Fibroblast of lung (primary cell): ENCODE measurements around the gene MCM10. TPM values are rescaled to one million over a fixed set of nuclear protein-coding genes. Genes with fewer than 3 reads are reported as not detected.

ENCODE experiments used
- DNase-seq, 2 donors: peaks; one replicate each; pipeline versions ENCODE4 v3.0.0 to v3.0.0-alpha.2; 2010; ENCODE audit warnings: low read depth in 2 of 2
- H2AFZ ChIP-seq: 2 replicates; pipeline ENCODE4 v1.5.1; 2012; ENCODE audit warnings: low read length, control low read depth, inconsistent platforms
- H3K27ac ChIP-seq: 2 replicates; pipeline ENCODE4 v1.5.1; 2011; ENCODE audit warnings: low read length, control low read depth; ENCODE audit not compliant: insufficient read depth
- H3K27me3 ChIP-seq: 2 replicates; pipeline ENCODE4 v1.5.1; 2011; ENCODE audit warnings: mild to moderate bottlenecking, low read length; ENCODE audit not compliant: control insufficient read depth, insufficient read depth
- H3K36me3 ChIP-seq: 2 replicates; pipeline ENCODE4 v1.5.1; 2011; ENCODE audit warnings: low read length; ENCODE audit not compliant: control insufficient read depth, insufficient read depth
- H3K4me1 ChIP-seq: 2 replicates; pipeline ENCODE4 v1.5.1; 2011; ENCODE audit warnings: low read length; ENCODE audit not compliant: control insufficient read depth, insufficient read depth; ENCODE audit errors: extremely low read depth
- H3K4me2 ChIP-seq: 2 replicates; pipeline ENCODE4 v1.5.1; 2011; ENCODE audit warnings: low read length, control low read depth; ENCODE audit not compliant: insufficient read depth; ENCODE audit errors: extremely low read depth
- H3K4me3 ChIP-seq, 4 experiments: fragments of 200-600 bp in 1 of 4; sonication (generic) in 1 of 4; replicated peaks in 1 of 4; 2 replicates each; pipeline ENCODE4 v1.5.1; 2011 to 2016; ENCODE audit warnings: low read length in 4 of 4, low read depth in 3 of 4, mild to moderate bottlenecking in 3 of 4, control low read depth in 2 of 4, inconsistent platforms in 1 of 4, mixed read lengths in 1 of 4; ENCODE audit not compliant: insufficient read depth in 1 of 4; ENCODE audit errors: control extremely low read depth in 1 of 4
- H3K79me2 ChIP-seq: 2 replicates; pipeline ENCODE4 v1.5.1; 2012; ENCODE audit warnings: mild to moderate bottlenecking, low read length, inconsistent platforms; ENCODE audit not compliant: control insufficient read depth, insufficient read depth
- H3K9ac ChIP-seq: 2 replicates; pipeline ENCODE4 v1.5.1; 2011; ENCODE audit warnings: mild to moderate bottlenecking, low read length, control low read depth; ENCODE audit not compliant: insufficient read depth
- H3K9me3 ChIP-seq: 2 replicates; pipeline ENCODE4 v1.5.1; 2012; ENCODE audit warnings: low read depth, low read length; ENCODE audit not compliant: control insufficient read depth, insufficient read depth
- H4K20me1 ChIP-seq: 2 replicates; pipeline ENCODE4 v1.5.1; 2011; ENCODE audit warnings: low read length; ENCODE audit not compliant: control insufficient read depth, insufficient read depth; ENCODE audit errors: extremely low read depth
- EZH2 ChIP-seq: IDR thresholded peaks from 2 replicates; pipeline ENCODE4 v1.5.1; 2012; ENCODE audit warnings: low read length, control low read depth, mild to moderate bottlenecking; ENCODE audit errors: missing control alignments
- polyA plus RNA-seq, 2 donors: library from polyadenylated mRNA; depleted of rRNA in 1 of 2; stranded (reverse) in 1 of 2; unstranded in 1 of 2; fragments of >200 nt; gene quantifications; 2 replicates each; pipeline ENCODE4 v1.2.1, GENCODE V29; 2011 to 2012; ENCODE audit warnings: missing spikeins in 1 of 2
- total RNA-seq: library from RNA; depleted of rRNA; stranded (reverse); fragments of >200 nt; gene quantifications from 2 replicates; pipeline ENCODE4 v1.2.1, GENCODE V29; 2014
- TF ChIP-seq, protein P1 (sequence below), 2 donors: IDR thresholded peaks in 1 of 2; conservative IDR thresholded peaks in 1 of 2; 1 replicate in 1 of 2; 2 replicates in 1 of 2; pipeline ENCODE4 v1.5.1; 2011 to 2012; ENCODE audit warnings: low read length in 2 of 2, control low read depth in 1 of 2, inconsistent platforms in 1 of 2, low read depth in 1 of 2, mild to moderate bottlenecking in 1 of 2

MCM10 gene
- total and polyA plus RNA-seq, 2 donors (not counting 1 experiment from before 2014, with no cell fraction given), result 0.83 to 3.1 TPM

DNA sequence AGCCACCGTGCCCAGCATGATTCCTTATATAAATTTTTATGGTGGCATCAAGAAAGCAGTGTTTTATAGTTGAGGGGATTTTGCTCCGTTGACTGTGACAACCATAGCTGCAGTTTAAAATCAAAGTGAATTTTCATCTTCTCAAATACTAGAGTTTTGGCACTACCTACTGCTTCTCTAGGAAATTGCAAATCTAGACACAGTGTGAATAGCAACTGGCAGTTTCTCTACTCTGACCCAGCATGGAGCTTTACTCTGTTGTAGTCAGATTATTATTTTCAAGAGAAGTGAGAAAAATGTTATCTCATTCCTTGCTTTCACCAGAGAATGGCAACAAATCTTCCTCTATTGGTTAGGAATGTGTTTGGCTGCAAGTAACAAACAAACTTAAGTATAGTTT, 22.9 kb downstream of the MCM10 start:
- Histone ChIP-seq H3K9ac (no peak overlapping the region), H4K20me1 (no peaks in the 10 kb centered on the region), H3K4me3 (no peak overlapping the region), H3K4me1 (no peaks in the 10 kb centered on the region), H3K36me3 (peaks cover 2% of the 10 kb centered on the region), H2AFZ (no peak overlapping the region), H3K27me3 (no peaks in the 10 kb centered on the region), H3K27ac (no peak overlapping the region), H3K9me3 (no peaks in the 10 kb centered on the region), H3K79me2 (no peaks in the 10 kb centered on the region), H3K4me2 (no peak overlapping the region)
- no peak for DNase-seq
- TF ChIP-seq, protein P1, sequence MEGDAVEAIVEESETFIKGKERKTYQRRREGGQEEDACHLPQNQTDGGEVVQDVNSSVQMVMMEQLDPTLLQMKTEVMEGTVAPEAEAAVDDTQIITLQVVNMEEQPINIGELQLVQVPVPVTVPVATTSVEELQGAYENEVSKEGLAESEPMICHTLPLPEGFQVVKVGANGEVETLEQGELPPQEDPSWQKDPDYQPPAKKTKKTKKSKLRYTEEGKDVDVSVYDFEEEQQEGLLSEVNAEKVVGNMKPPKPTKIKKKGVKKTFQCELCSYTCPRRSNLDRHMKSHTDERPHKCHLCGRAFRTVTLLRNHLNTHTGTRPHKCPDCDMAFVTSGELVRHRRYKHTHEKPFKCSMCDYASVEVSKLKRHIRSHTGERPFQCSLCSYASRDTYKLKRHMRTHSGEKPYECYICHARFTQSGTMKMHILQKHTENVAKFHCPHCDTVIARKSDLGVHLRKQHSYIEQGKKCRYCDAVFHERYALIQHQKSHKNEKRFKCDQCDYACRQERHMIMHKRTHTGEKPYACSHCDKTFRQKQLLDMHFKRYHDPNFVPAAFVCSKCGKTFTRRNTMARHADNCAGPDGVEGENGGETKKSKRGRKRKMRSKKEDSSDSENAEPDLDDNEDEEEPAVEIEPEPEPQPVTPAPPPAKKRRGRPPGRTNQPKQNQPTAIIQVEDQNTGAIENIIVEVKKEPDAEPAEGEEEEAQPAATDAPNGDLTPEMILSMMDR (conservative IDR thresholded peaks at IDR 0.05 in 1 of 2, IDR thresholded peaks at IDR 0.05 in 1 of 2; ENCODE audit: low read depth in 1 of 2, low read length in 2 of 2), result no peak
- no peak for TF ChIP-seq EZH2

DNA sequence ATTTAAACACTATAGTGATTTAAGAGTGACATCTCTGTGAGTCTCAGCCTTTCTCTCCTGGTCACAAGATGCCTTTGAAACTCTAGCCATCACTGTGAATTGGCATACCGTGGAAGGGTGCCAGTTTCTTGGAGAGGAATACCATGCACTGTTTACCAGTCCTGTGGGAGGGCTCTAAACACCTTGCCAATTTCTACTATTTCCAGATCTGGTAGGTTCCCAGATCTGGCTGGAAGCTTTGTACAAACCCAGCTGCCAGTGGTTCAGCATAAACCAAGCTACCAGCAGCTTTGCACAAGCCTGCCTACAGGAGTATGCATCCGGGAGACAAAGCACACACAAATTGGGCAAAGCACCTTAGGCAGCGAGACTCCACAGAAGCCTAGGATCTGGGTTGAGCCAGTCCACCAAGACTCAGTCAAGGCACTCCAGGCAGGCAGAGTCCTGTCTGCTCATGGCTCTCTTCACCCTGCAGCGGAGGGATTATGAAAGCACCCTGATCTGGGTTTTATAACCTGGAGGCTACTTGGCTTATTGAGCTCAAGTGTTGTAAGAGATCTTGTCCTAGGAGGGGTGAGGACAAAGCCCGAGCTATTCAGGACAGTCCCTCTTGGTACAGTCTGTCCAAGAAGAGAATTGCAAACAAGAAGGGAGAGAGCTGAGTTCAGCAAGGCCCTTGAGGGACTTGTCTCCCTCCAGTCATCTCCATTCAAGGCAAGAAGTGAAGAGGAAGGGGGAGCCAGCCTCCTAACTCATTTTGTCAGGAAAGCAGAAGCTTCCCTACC, 23.6 kb downstream of the MCM10 start:
- Histone ChIP-seq H3K4me1 (no peaks in the 10 kb centered on the region), H3K4me3 (no peak overlapping the region), H3K27me3 (no peaks in the 10 kb centered on the region), H3K4me2 (no peak overlapping the region), H3K36me3 (peaks cover 2% of the 10 kb centered on the region), H3K27ac (no peak overlapping the region), H4K20me1 (no peaks in the 10 kb centered on the region), H3K9ac (no peak overlapping the region), H3K9me3 (no peaks in the 10 kb centered on the region), H2AFZ (no peak overlapping the region), H3K79me2 (no peaks in the 10 kb centered on the region)
- TF ChIP-seq EZH2, result no peak
- TF ChIP-seq, protein P1 (conservative IDR thresholded peaks at IDR 0.05 in 1 of 2, IDR thresholded peaks at IDR 0.05 in 1 of 2; ENCODE audit: low read depth in 1 of 2, low read length in 2 of 2), result no peak
- DNase-seq, result no peak

DNA sequence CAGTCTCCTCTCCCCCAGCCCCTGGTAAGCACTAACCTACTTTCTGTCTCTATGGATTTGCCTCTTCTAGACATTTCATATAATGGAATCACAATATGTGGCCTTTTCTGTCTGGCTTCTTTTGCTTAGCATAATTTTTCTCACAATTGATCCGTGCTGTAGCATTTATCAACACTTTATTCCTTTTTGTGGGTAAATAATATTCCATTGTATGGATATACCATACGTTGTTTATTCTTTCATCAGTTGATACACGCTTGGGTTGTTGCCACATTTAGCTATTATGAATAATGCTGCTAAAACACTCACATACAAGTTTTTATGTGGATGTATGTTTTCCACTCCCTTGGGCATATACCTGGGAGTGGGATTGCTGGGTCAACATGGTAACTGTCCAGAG, 25.8 kb downstream of the MCM10 start:
- Histone ChIP-seq H3K27me3 (no peaks in the 10 kb centered on the region), H3K9ac (no peak overlapping the region), H3K79me2 (no peaks in the 10 kb centered on the region), H4K20me1 (no peaks in the 10 kb centered on the region), H2AFZ (no peak overlapping the region), H3K36me3 (peaks cover 2% of the 10 kb centered on the region), H3K27ac (no peak overlapping the region), H3K4me2 (no peak overlapping the region), H3K4me3 (no peak overlapping the region), H3K4me1 (no peaks in the 10 kb centered on the region), H3K9me3 (no peaks in the 10 kb centered on the region)
- no peak for DNase-seq
- TF ChIP-seq EZH2, result no peak
- TF ChIP-seq, protein P1 (conservative IDR thresholded peaks at IDR 0.05 in 1 of 2, IDR thresholded peaks at IDR 0.05 in 1 of 2; ENCODE audit: low read depth in 1 of 2, low read length in 2 of 2), result no peak
